ENCODE data around the gene CNR2. TPM values are rescaled to one million over a fixed set of nuclear protein-coding genes. Genes with fewer than 3 reads are reported as not detected.

The CNR2 gene
- total and polyA plus RNA-seq, 9 donors: 0.03 to 0.11 (median 0.10) TPM; not detected in 6

DNA sequence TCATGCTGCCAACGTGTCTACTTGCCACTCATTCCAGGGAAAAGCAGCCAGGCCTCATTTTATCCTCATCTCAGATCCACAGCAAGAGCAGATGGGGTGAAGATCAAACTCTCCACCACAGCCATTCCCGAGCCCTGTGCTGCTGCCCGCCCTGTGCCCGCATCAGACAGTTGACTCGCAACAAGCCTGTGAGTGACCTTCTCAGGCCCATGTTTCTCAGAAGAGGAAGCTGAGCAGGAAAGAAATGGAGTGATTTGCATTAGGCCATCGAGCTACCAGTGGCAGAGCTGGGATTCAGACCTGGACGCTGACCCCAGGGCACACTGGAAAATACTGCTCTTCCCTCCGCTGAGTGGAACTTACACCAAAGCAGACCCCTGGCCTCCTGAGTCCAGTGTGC lies 1.2 kb downstream of the CNR2 start:
- 84 to 86% (median 85%) methylated on average over 8 of the region's 8 CpGs for WGBS, 3 donors
- no peaks in the 10 kb centered on the region for H3K27me3 ChIP-seq
- no peaks in the 10 kb centered on the region for H3K36me3 ChIP-seq
- H3K9me3 ChIP-seq: no peaks in the 10 kb centered on the region
- intact Hi-C loops (cut with DNase I): no loop called here
- DNase-seq: no peak
- H3K4me1 ChIP-seq (ENCODE audit: insufficient read depth): no peaks in the 10 kb centered on the region
- H3K4me3 ChIP-seq: no peak overlapping the region
- H3K27ac ChIP-seq: no peak overlapping the region
- no peak for TF ChIP-seq EP300 (IDR thresholded peaks at IDR 0.05)
- TF ChIP-seq, protein P1, sequence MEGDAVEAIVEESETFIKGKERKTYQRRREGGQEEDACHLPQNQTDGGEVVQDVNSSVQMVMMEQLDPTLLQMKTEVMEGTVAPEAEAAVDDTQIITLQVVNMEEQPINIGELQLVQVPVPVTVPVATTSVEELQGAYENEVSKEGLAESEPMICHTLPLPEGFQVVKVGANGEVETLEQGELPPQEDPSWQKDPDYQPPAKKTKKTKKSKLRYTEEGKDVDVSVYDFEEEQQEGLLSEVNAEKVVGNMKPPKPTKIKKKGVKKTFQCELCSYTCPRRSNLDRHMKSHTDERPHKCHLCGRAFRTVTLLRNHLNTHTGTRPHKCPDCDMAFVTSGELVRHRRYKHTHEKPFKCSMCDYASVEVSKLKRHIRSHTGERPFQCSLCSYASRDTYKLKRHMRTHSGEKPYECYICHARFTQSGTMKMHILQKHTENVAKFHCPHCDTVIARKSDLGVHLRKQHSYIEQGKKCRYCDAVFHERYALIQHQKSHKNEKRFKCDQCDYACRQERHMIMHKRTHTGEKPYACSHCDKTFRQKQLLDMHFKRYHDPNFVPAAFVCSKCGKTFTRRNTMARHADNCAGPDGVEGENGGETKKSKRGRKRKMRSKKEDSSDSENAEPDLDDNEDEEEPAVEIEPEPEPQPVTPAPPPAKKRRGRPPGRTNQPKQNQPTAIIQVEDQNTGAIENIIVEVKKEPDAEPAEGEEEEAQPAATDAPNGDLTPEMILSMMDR (IDR thresholded peaks at IDR 0.05): no peak
- no peak for TF ChIP-seq POLR2A (IDR thresholded peaks at IDR 0.05)

DNA sequence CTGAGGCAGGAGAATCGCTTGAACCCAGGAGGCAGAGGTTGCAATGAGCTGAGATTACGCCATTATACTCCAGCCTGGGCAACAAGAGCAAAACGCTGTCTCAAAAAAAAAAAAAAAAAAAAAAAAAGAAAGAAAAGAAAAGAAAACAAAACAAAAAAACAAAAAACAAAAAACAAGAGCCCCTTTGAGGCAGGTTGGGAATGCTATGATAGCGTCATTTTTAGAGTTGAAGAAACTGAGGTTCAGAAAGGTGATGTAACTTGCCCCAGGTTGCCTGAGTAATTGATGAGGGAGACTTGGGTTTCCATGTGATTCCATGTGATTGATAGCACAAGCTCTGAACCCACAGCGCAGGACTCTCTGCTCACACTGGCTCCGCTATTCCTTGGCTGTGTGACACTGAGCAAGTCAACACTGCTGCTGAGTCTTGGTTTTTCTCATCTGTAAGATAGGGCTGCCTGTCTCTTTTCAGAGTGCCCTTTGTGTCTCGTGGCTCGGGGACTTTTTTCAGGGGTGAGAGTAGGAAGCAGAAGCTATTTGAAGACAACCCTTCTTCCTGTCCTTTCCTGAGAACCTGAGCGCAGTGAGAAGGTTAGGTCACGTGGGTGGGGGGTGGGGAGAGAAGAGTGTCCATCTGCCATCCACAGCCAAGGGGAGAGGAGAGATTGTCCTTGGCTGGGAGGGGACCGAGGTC lies 2.5 kb downstream of the CNR2 start:
- intact Hi-C loops (cut with DNase I): no loop called here
- Histone ChIP-seq H3K27ac (no peak overlapping the region), H3K4me3 (no peak overlapping the region), H3K27me3 (no peaks in the 10 kb centered on the region), H3K4me1 (ENCODE audit: insufficient read depth) (no peaks in the 10 kb centered on the region), H3K36me3 (no peaks in the 10 kb centered on the region), H3K9me3 (no peaks in the 10 kb centered on the region)
- TF ChIP-seq POLR2A (IDR thresholded peaks at IDR 0.05): no peak
- no peak for TF ChIP-seq EP300 (IDR thresholded peaks at IDR 0.05)
- TF ChIP-seq, protein P1 (IDR thresholded peaks at IDR 0.05): no peak
- 76 to 81% (median 79%) methylated on average over 11 of the region's 11 CpGs for WGBS, 3 donors
- no peak for DNase-seq

DNA sequence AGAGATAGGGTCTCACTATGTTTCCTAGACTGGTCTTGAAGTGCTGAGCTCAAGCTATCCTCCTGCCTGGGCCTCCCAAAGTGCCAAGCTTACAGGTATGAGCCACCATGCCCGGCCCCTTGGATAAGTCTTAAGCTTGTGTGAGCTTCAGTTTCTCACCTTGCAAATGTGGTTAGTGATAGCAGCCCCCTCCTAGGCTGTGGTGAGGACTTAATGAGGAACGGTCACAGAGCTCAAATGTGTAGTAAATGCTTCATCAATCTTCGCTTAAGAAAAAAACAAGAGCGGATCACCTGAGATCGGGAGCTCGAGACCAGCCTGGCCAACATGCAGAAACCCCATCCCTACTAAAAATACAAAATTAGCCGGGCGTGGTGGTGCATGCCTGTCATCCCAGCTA lies 3.0 kb downstream of the CNR2 start:
- Histone ChIP-seq H3K36me3 (no peaks in the 10 kb centered on the region), H3K27ac (no peak overlapping the region), H3K9me3 (no peaks in the 10 kb centered on the region), H3K27me3 (no peaks in the 10 kb centered on the region), H3K4me1 (ENCODE audit: insufficient read depth) (no peaks in the 10 kb centered on the region), H3K4me3 (no peak overlapping the region)
- no peak for DNase-seq
- intact Hi-C loops (cut with DNase I): no loop called here
- WGBS, 3 donors: 91 to 92% (median 91%) methylated on average over 8 of the region's 8 CpGs
- TF ChIP-seq, protein P1 (IDR thresholded peaks at IDR 0.05): no peak
- no peak for TF ChIP-seq POLR2A (IDR thresholded peaks at IDR 0.05)
- TF ChIP-seq EP300 (IDR thresholded peaks at IDR 0.05): no peak

DNA sequence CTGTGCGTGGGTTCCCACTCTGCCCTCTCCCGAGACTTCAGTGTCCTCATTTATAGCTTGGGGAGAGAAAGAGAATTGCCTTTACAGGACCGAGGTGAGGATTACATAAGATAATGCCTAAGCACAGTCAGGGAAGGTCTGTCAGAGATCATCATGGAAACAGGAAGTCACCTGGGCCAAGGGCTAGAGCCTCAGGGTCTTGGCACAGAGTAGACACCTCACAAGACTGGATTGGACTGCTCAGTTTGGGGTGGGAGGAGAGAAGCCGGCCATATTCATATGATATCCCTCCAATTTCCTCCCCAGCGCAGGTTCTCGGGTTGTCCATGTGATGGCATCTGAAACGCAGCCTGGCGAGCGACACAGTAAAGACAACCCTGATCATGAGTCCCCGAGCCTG lies 3.8 kb downstream of the CNR2 start:
- H3K4me1 ChIP-seq (ENCODE audit: insufficient read depth): no peaks in the 10 kb centered on the region
- intact Hi-C loops (cut with DNase I): no loop called here
- H3K9me3 ChIP-seq: no peaks in the 10 kb centered on the region
- no peaks in the 10 kb centered on the region for H3K27me3 ChIP-seq
- no peak for DNase-seq
- WGBS, 3 donors: 61 to 67% (median 64%) methylated on average over 10 of the region's 10 CpGs
- H3K36me3 ChIP-seq: no peaks in the 10 kb centered on the region
- TF ChIP-seq, protein P1 (IDR thresholded peaks at IDR 0.05): no peak
- no peak for TF ChIP-seq POLR2A (IDR thresholded peaks at IDR 0.05)
- TF ChIP-seq EP300 (IDR thresholded peaks at IDR 0.05): no peak
- no peak overlapping the region for H3K27ac ChIP-seq
- no peak overlapping the region for H3K4me3 ChIP-seq
